Inferior parietal cortex (tissue), 1 donor: ENCODE results near the gene RAD54L2.
"Not testable (repeated sequence)": the region's sequence is repeated elsewhere in the genome, so short reads cannot be mapped to it uniquely, and the experiment has no call there.

Source experiments
- DNase-seq: peaks from one replicate; pipeline ENCODE4 v3.0.0-alpha.2; 2016; ENCODE audit errors: extremely low spot score

RAD54L2 gene, protein sequence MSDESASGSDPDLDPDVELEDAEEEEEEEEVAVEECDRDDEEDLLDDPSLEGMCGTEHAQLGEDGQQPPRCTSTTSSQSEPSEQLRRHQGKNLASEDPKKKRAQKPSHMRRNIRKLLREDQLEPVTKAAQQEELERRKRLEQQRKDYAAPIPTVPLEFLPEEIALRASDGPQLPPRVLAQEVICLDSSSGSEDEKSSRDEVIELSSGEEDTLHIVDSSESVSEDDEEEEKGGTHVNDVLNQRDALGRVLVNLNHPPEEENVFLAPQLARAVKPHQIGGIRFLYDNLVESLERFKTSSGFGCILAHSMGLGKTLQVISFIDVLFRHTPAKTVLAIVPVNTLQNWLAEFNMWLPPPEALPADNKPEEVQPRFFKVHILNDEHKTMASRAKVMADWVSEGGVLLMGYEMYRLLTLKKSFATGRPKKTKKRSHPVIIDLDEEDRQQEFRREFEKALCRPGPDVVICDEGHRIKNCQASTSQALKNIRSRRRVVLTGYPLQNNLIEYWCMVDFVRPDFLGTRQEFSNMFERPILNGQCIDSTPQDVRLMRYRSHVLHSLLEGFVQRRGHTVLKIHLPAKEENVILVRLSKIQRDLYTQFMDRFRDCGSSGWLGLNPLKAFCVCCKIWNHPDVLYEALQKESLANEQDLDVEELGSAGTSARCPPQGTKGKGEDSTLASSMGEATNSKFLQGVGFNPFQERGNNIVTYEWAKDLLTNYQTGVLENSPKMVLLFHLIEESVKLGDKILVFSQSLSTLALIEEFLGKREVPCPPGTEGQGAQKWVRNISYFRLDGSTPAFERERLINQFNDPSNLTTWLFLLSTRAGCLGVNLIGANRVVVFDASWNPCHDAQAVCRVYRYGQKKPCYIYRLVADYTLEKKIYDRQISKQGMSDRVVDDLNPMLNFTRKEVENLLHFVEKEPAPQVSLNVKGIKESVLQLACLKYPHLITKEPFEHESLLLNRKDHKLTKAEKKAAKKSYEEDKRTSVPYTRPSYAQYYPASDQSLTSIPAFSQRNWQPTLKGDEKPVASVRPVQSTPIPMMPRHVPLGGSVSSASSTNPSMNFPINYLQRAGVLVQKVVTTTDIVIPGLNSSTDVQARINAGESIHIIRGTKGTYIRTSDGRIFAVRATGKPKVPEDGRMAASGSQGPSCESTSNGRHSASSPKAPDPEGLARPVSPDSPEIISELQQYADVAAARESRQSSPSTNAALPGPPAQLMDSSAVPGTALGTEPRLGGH (N-terminal part only)

DNA sequence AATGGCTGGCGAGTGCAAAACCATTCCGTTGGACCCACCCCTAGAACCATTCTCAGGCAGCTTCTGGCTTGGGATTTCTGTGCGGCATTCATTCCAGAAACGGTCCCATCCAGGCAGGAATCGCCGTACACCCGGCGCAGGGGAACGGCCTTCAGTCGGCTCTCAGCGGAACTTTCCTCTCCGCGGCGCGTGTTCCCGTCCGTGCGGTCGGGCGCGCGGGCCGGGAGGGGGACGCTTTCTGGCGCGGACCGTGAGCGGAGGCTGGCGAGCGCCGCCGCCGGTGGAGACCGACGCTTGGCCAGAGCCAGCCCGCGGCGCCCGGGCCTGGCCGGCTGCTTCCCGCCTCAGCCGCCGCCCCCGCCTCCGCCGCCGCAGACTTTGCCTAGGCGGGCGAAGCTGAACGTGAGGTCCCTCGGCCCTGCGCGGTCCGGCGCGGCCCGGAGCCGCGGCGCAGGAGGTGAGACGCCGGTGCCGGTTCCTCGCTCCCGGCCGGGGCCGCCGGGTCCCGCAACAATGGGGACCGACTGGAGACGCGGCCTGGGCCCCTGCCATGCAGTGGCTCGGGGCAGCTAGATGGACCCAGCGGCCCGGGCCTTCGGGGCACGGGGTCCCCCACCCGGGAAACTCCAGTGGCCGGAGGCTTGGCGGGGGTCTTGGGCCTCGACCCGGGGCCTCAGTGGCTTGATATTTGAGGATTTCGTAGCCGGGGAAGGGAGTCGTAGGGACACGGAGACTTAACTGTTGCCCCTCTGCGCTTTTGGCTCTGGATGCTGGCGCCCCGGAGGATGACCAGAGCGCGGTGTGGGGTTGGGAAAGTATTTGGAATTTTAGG, at the start of gene RAD54L2:
TSS of gene RAD54L2 (plus strand) at position 261 of the 832 bp plus-strand sequence. CDS start 51,702 bp downstream, outside the sequence.
- DNase-seq, result peak; percentile 78

DNA sequence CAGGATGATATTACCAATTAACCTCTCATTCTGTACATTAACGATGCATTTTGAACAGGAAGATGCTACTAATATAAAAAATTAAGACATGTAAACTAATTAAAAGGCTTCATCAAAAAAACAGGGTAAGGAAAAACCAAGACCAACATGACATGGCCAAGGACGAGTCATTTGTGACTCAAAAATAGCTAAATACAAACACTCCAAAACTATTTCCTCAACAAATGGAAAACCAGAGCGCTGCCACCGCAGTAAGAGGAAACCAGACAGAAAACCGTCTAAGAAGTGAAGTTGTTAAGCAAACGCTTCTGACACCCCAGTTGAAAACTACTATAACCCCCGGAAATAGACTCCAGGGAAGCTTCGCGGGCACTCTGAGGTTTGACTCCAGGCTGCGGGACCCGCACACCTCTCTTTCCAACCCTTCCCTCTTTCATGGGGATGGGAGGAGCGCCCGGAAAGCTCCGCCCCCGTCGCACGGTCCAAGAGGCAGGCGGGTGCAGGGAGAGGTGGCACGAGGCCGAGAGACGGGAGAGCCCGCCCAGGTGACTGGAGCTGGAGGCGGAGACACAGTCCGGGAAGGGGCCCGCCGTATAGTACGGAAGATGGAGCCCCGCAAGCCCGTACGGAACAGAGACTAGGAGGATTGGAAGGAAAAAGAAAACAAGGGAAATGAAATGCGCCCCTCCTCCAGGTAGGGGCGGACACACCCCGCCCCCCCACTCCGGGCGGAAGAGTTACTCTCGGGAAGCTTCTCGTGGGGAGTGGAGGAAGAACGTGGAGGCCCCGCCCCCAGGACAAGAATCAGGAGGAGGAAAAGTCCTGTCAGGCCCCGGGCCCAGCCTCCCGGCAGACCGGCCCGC, 39.4 kb upstream of the RAD54L2 start:
- DNase-seq, result peak; percentile 73

DNA sequence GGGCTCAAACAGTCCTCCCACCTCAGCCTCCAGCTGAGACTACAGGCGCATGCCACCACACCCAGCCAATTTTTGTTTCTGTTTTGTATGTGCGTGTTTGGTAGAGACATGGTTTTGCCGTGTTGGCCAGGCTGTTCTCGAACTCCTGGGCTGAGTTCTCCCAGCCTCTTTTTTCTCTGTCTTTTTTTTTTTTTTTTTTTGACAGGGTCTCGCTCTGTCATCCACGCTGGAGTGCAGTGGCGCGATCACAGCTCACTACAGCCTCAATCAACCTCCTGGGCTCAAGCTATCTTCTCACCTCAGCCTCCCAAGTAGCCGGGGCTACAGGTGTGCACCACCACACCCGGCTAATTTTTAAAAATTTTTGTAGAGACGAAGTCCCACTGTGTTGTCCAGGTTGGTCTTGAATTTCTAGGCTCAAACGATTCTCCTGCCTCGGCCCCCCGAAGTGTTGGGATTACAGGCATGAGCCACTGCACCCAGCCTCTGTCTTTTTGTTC, 37.8 kb upstream of the RAD54L2 start:
- DNase-seq, result no peak

DNA sequence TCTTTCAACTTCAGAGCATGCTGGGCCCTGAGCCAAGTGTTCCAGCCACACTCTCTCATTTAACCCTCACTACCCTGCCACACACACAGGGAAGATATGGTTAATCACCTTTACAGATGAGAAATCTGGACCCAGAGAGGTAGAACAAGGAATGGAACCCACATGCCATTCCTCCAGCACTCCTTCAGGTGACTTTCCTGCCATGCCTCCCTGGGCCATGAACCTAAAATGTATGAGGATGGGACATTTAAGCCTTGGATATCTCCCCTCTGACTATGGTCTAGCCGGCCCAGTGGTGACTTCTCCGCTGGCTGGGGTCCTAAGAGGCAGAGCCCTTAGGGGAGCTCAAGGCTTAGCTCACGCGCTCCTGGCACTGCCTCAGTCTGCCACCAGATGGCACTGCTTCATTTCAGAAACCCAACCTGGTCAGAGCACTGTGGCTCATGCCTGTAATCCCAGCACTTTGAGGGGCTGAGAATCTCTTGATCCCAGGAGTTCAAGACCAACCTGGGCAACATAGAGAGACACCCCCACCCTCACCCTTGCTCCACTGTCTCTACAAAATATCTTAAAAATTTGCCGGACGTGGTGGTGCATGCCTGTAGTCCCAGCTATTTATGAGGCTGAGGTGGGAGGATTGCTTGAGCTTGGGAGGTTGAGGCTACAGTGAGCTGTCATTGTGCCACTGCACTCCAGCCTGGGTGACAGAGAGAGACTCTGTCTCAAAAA, 36.5 kb upstream of the RAD54L2 start:
- peak; percentile 89 for DNase-seq

DNA sequence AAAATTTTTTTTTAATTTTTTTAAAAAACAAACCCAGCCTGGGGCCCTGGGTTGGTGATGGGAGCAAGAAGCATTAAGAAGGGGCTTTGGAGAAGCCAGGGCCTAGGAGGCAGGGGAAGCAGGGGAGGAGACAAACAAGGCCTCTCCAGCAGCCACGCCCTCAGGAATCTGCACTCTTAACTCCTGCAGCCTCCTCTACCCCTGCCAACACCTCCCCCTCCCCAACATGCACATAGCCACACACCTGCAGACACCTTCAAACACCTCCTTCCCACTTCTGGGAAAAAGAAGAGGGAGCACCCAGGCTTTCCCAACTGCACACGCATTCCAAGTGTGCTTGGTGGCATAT, 36.0 kb upstream of the RAD54L2 start:
- no peak for DNase-seq

DNA sequence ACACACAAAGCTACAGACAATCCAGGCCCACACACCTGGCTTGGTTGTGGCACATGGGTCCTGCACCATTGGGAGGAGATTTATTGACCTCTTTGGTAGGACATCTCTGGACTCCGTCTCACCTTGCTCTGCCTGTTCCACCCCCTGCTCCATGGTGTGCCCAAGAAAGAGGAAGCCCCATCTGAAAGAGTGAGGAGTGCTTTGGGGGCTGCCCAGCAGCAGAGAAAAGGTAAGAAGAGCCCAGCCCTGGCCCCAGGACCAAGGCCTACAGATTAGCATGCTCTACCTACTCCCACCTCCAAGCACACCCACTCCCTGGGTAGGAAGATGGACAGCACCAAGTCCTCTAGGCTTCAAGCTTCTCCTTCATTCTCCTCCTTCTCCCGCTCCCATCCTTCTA, 35.5 kb upstream of the RAD54L2 start:
- DNase-seq, result no peak

DNA sequence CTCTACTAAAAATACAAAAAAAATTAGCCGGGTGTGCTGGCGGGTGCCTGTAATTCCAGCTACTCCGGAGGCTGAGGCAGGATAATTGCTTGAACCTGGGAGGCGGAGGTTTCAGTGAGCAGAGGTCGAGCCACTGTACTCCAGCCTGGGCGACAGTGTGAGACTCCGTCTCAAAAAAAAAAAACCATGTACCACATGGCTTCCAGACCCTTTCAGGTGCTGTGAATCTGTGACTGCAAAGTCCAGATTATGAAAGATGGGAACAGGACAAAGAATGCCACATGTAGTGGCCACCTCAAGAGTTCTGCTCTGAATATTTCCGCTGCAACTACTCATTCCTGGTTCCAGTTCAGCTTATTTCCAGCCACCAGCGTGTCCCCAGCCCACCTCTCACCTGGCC, 30.3 kb upstream of the RAD54L2 start:
- no peak for DNase-seq

DNA sequence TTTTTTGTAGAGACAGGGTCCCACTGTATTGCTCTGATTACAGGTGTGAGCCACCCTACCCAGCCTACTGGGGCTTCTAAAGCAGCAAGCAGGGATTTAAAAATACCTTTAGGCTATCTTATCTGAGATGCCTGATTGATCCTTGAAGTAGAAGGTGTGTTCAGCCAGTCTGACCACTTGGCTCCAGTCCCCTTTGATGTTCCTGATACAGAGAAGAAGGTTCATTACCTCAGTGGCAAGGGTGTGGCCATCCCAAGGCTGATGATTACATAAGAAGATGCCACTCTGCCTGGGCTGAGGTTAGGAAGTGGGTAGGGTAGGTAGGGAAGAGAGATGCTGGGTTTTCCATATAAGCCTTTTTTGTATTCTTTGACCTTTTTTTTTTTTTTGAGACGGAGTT, 27.5 kb upstream of the RAD54L2 start:
- no peak for DNase-seq

DNA sequence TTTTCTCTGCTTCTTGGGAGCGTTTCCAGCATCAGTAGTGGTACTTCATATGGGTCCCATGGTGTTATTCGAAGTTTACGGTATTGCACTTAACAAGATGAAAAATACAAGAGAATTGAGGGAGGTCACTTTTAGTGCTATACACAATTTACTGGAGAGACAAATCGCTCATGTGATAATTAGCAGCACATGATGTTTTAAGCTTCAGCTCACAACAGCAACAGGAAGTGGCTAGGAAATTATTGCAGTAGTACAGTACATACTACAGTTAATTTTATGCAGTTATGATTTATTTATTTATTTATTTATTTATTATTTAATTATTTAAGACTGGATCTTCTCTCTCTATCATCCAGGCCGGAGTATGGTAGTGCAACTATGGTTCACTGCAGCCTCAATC, 24.3 kb upstream of the RAD54L2 start:
- no peak for DNase-seq

DNA sequence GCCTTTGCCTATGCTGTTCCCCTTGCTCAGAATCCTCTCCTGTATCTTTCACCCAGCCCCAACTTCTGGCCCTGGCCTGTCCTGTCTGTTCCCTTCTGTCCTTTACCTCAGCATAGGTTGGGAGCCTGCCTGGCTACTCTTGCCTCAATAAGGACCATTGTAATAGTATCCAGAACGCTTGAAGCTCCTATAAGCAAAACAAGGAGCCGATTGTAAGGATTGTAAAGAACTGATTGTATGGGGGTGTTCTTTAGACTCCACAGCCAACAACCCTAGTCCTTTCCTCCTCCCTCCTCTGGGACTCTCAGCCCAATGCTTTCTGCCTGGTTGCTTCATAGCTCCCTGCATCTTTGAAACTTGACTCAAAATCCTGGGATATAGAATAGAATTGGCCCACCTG, 18.7 kb upstream of the RAD54L2 start:
- DNase-seq, result no peak

DNA sequence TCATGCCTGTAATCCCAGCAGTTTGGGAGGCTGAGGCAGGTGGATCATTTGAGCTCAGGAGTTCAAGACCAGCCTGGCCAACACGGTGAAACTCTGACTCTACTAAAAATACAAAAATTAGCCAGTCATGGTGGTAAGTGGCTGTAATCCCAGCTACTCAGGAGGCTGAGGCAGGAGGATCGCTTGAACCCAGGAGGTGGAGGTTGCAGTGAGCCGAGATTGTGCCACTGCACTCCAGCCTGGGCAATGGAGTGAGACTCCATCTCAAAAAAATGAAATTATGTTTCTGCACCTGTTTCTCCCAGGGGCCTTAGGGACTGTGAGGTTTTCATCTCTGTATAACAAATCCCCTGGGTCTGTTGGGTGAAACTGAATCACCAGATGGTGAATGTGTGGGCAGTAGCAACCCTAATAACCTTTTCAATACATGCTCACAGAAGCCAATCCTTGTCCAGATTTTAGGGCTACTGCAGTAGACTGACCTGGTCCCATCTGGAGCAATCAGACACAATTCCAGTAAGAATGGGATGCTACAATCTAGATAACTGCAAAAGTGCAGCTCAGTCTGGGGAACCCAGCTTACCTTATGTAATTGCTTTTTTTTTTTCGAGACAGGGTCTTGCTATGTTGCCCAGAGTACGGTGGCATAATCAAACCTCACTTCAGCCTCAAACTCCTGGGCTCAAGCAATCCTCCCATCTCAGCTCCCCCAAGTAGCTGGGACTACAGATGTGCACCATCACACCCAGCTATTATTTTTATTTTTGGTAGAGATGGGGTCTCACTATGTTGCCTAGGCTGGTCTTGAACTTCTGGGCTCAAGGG, 17.4 kb upstream of the RAD54L2 start:
- DNase-seq, result not testable (repeated sequence)

DNA sequence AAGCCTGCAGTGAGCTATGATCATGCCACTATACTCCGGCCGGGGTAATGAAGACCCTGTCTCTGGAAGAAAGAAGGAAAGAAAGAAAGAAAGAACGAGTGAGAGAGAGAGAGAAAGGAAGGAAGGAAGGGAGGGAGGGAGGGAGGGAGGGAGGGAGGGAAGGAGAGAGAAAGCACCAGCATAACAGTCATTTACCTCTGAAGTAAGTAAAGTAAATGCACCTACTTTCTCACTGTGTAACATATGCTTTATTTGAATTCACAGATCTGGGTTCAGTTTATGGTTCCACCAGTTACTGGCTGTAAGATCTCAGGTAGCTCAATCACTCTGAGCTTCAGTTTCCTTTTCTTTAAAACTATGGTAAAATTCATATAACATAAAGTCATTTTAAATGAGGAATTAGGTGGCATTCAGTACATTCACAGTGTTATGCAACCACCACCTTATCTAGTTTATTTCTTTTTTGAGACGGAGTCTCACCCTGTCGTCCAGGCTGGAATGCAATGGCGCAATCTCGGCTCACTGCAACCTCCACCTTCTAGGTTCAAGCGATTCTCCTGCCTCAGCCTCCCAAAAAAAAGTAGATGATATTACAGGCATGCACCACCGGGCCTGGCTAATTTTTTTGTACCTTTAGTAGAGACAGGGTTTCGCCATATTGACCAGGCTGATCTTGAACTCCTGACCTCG, 16.1 kb upstream of the RAD54L2 start:
- DNase-seq, result no peak

DNA sequence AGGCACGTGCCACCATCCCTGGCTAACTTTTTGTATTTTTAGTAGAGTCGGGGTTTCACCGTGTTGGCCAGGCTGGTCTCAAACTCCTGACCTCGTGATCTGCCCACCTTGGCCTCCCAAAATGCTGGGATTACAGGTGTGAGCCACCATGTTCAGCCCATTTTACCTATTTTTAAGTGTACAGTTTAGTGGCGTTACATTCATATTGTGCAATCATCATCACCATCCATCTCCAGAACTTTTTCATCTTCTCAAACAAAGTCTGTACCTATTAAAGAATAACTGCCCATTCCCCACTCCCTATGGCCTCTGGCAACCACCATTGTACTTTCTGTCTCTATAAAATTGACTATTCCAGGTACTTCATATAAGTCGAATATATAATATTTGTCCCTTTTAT, 13.6 kb upstream of the RAD54L2 start:
- not testable (repeated sequence) for DNase-seq

DNA sequence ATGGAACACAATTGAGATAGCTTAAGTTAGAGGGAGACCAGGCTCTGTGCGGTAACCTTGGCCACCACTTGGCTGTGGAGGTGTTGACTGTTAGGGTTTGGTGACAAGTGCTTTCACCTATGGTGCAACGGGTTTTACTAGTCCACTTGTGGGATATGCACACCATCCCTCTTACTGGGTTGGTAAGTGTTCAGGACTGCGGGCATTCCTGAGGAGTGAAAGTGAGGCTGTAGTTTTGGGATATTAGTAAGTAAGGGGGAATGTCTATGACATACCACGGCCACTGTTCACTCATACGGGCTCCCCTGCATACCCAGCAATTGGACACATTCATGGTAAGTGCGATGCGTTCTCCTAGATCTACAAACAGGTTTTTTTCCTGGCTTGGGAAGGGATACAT, 8.0 kb upstream of the RAD54L2 start:
- no peak for DNase-seq

DNA sequence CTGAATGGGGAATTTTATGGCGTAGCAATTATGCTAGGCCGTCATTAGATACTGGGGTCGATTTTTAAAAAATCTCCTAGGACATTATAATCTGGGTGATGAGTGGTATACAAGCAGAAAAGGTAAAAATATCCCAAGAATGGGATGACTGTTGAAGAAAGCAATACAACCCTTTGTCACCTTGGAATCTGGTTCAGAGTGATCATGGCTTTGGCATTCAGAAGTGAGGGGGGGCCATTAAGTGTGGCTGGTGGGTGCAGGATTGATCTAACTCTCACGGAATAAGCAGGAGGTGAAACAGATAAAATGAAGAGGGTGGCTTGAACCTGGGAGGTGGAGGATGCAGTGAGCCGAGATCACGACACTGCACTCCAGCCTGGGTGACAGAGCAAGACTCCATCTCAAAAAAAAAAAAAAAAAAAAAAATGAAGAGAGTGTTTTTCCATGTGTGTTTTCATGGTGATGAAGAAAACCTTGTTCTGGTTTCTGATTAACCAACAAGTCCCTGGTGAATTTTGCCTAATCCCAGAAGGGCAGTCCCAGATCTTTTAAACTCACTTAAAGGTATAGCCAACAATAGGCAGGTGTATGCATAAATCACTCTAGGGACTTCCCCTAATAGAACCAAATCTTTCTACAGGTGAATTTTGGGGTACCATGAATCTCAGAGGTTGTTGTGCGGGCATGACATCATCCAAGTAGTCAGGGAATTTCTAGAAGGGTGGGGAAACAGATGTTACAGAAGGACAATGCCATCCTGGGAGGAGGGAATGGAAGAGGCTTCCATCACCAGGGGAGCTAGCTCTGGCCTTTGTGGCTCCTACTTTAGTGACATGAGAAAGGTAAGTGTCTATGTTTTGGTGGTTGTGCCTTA, 3.1 kb upstream of the RAD54L2 start:
- DNase-seq, result no peak

DNA sequence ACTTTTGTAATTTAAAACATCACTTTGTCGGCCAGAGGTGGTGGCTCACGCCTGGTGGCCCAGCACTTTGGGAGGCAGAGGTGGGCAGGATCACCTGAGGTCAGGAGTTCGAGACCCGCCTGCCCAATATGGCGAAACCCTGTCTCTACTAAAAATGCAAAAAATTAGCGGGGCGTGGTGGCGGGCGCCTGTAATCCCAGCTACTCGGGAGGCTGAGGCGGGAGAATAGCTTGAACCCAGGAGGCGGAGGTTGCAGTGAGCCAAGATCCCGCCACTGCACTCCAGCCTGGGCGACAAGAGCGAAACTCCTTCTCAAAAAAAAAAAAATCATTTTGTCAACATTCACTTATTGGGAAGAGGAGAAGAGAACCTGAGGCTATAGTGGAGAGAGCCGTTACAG, 888 bp upstream of the RAD54L2 start:
- not testable (repeated sequence) for DNase-seq

DNA sequence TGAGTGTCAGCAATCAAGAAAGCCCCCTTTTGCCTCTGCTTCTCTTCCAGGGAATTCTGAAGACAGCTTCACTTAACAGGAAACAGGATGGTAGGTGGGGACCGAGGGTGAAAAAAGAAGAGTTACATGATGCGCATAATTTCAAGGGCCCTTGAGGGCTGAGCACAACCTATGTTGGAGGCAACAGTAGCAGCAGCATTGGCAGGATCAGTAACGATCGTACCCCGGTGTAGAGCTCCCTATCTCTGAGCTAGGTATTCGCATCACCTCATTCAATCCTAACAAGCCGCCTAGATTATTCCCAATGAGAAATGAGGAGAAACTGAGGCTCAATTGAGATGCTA, 432 bp upstream of the RAD54L2 start:
- peak; percentile 43 for DNase-seq
